ENCODE results near the gene SGTB. TPM values are rescaled to one million over a fixed set of nuclear protein-coding genes. Genes with fewer than 3 reads are reported as not detected.

SGTB gene
- total RNA-seq, 1 donor from 2014 or later: 10.0 TPM

- H3K9me3 Mint-ChIP-seq: no peaks in the 10 kb centered on the region
- no peaks in the 10 kb centered on the region for H3K27me3 Mint-ChIP-seq
- peak overlapping the region; percentile 95 for H3K4me3 Mint-ChIP-seq
- H3K36me3 Mint-ChIP-seq (ENCODE audit: low read depth): peaks cover 13% of the 10 kb centered on the region
- intact Hi-C loops (cut with micrococcal nuclease): loop anchor here (2.0 to 5.0 kb wide), 3 partner anchors 85 to 202 kb away; partner anchors contain the start of genes CENPK and PPWD1
- DNase-seq: peak; percentile 65
- H3K4me1 Mint-ChIP-seq: peaks cover 31% of the 10 kb centered on the region
- H3K27ac Mint-ChIP-seq: peak overlapping the region; percentile 96
Measured at GRCh38 chr5:65722575-65723403, 880 bp upstream of the SGTB start.

- Mint-ChIP-seq H3K9me3 (no peaks in the 10 kb centered on the region), H3K27ac (peak overlapping the region; percentile 88), H3K4me1 (peaks cover 31% of the 10 kb centered on the region), H3K27me3 (no peaks in the 10 kb centered on the region), H3K36me3 (ENCODE audit: low read depth) (peaks cover 13% of the 10 kb centered on the region), H3K4me3 (peak overlapping the region; percentile 95)
- DNase-seq: peak; percentile 75
- intact Hi-C loops (cut with micrococcal nuclease): loop anchor here (1.0 to 5.0 kb wide), 3 partner anchors 86 to 424 kb away; partner anchors contain the start of genes SREK1 and TRIM23
Measured at GRCh38 chr5:65721050-65721719, 724 bp downstream of the SGTB start.

GRCh38 chr5:65718576-65719310 is 3.2 kb downstream of the SGTB start:
- DNase-seq: no peak
- intact Hi-C loops (cut with micrococcal nuclease): no loop called here
- Mint-ChIP-seq H3K27me3 (no peaks in the 10 kb centered on the region), H3K4me1 (peaks cover 25% of the 10 kb centered on the region), H3K36me3 (ENCODE audit: low read depth) (peaks cover 13% of the 10 kb centered on the region), H3K27ac (peak overlapping the region; percentile 58), H3K9me3 (no peaks in the 10 kb centered on the region), H3K4me3 (peak overlapping the region; percentile 52)

GRCh38 chr5:65708145-65708544 is 13.8 kb downstream of the SGTB start:
- Mint-ChIP-seq H3K36me3 (ENCODE audit: low read depth) (peaks cover 22% of the 10 kb centered on the region), H3K27ac (no peak overlapping the region), H3K27me3 (no peaks in the 10 kb centered on the region), H3K9me3 (no peaks in the 10 kb centered on the region), H3K4me3 (no peak overlapping the region), H3K4me1 (peaks cover 4% of the 10 kb centered on the region)
- no peak for DNase-seq
- intact Hi-C loops (cut with micrococcal nuclease): no loop called here

GRCh38 chr5:65707663-65708062 is 14.2 kb downstream of the SGTB start:
- Mint-ChIP-seq H3K4me3 (no peak overlapping the region), H3K9me3 (no peaks in the 10 kb centered on the region), H3K36me3 (ENCODE audit: low read depth) (peaks cover 25% of the 10 kb centered on the region), H3K27ac (no peak overlapping the region), H3K27me3 (no peaks in the 10 kb centered on the region), H3K4me1 (peaks cover 3% of the 10 kb centered on the region)
- no peak for DNase-seq
- intact Hi-C loops (cut with micrococcal nuclease): no loop called here

GRCh38 chr5:65704621-65705239 is 17.2 kb downstream of the SGTB start:
- Mint-ChIP-seq H3K27me3 (no peaks in the 10 kb centered on the region), H3K4me1 (no peaks in the 10 kb centered on the region), H3K36me3 (ENCODE audit: low read depth) (peaks cover 18% of the 10 kb centered on the region), H3K4me3 (no peak overlapping the region), H3K9me3 (no peaks in the 10 kb centered on the region), H3K27ac (no peak overlapping the region)
- intact Hi-C loops (cut with micrococcal nuclease): no loop called here
- no peak for DNase-seq

GRCh38 chr5:65702036-65702435 is 19.9 kb downstream of the SGTB start:
- no peak overlapping the region for H3K4me3 Mint-ChIP-seq
- intact Hi-C loops (cut with micrococcal nuclease): no loop called here

GRCh38 chr5:65699338-65699737 is 22.6 kb downstream of the SGTB start:
- no peak for DNase-seq
- no peak overlapping the region for H3K27ac Mint-ChIP-seq
- no peak overlapping the region for H3K4me3 Mint-ChIP-seq
- intact Hi-C loops (cut with micrococcal nuclease): no loop called here
- H3K27me3 Mint-ChIP-seq: no peaks in the 10 kb centered on the region
- H3K4me1 Mint-ChIP-seq: no peaks in the 10 kb centered on the region
- peaks cover 24% of the 10 kb centered on the region for H3K36me3 Mint-ChIP-seq (ENCODE audit: low read depth)
- peaks cover 3% of the 10 kb centered on the region for H3K9me3 Mint-ChIP-seq

More at GRCh38 chr5:65702036-65702435, 19.9 kb downstream of the SGTB start:
- no peaks in the 10 kb centered on the region for H3K4me1 Mint-ChIP-seq
- no peak for DNase-seq
- no peak overlapping the region for H3K27ac Mint-ChIP-seq
- peaks cover 26% of the 10 kb centered on the region for H3K36me3 Mint-ChIP-seq (ENCODE audit: low read depth)
- no peaks in the 10 kb centered on the region for H3K27me3 Mint-ChIP-seq
- H3K9me3 Mint-ChIP-seq: peaks cover 3% of the 10 kb centered on the region

GRCh38 chr5:65696892-65697291 is 25.0 kb downstream of the SGTB start:
- peaks cover 3% of the 10 kb centered on the region for H3K9me3 Mint-ChIP-seq
- intact Hi-C loops (cut with micrococcal nuclease): no loop called here
- H3K4me1 Mint-ChIP-seq: no peaks in the 10 kb centered on the region
- H3K27ac Mint-ChIP-seq: no peak overlapping the region
- no peak for DNase-seq
- H3K4me3 Mint-ChIP-seq: no peak overlapping the region
- H3K27me3 Mint-ChIP-seq: no peaks in the 10 kb centered on the region
- peaks cover 20% of the 10 kb centered on the region for H3K36me3 Mint-ChIP-seq (ENCODE audit: low read depth)

GRCh38 chr5:65695896-65696295 is 26.0 kb downstream of the SGTB start:
- Mint-ChIP-seq H3K27me3 (no peaks in the 10 kb centered on the region), H3K36me3 (ENCODE audit: low read depth) (peaks cover 21% of the 10 kb centered on the region), H3K9me3 (peaks cover 3% of the 10 kb centered on the region), H3K4me1 (no peaks in the 10 kb centered on the region), H3K4me3 (no peak overlapping the region), H3K27ac (no peak overlapping the region)
- DNase-seq: no peak
- intact Hi-C loops (cut with micrococcal nuclease): no loop called here

- Mint-ChIP-seq H3K4me3 (no peak overlapping the region), H3K27ac (no peak overlapping the region), H3K36me3 (ENCODE audit: low read depth) (peaks cover 24% of the 10 kb centered on the region), H3K4me1 (no peaks in the 10 kb centered on the region), H3K9me3 (peaks cover 3% of the 10 kb centered on the region), H3K27me3 (no peaks in the 10 kb centered on the region)
- no peak for DNase-seq
- intact Hi-C loops (cut with micrococcal nuclease): no loop called here
Measured at GRCh38 chr5:65695162-65695755, 26.6 kb downstream of the SGTB start.

- no peak for DNase-seq
- H3K9me3 Mint-ChIP-seq: no peaks in the 10 kb centered on the region
- H3K4me1 Mint-ChIP-seq: no peaks in the 10 kb centered on the region
- peaks cover 11% of the 10 kb centered on the region for H3K36me3 Mint-ChIP-seq (ENCODE audit: low read depth)
- no peak overlapping the region for H3K27ac Mint-ChIP-seq
- no peak overlapping the region for H3K4me3 Mint-ChIP-seq
- intact Hi-C loops (cut with micrococcal nuclease): no loop called here
- H3K27me3 Mint-ChIP-seq: no peaks in the 10 kb centered on the region
Measured at GRCh38 chr5:65693121-65693520, 28.8 kb downstream of the SGTB start.

GRCh38 chr5:65682148-65682547 is 39.8 kb downstream of the SGTB start:
- H3K27ac Mint-ChIP-seq: no peak overlapping the region
- DNase-seq: no peak
- H3K4me1 Mint-ChIP-seq: no peaks in the 10 kb centered on the region
- intact Hi-C loops (cut with micrococcal nuclease): no loop called here
- no peak overlapping the region for H3K4me3 Mint-ChIP-seq
- peaks cover 62% of the 10 kb centered on the region for H3K36me3 Mint-ChIP-seq (ENCODE audit: low read depth)
- no peaks in the 10 kb centered on the region for H3K27me3 Mint-ChIP-seq
- no peaks in the 10 kb centered on the region for H3K9me3 Mint-ChIP-seq
